K562 (cell line): ENCODE measurements around the gene EMX1. TPM values are rescaled to one million over a fixed set of nuclear protein-coding genes. Genes with fewer than 3 reads are reported as not detected.

Experiments
- ATAC-seq: fragments of 200-7000 bp; cut with Tn5 transposase; 3 replicates; pipeline ENCODE4 v1.9.1; 2020; ENCODE audit warnings: moderate library complexity
- BruUV-seq: library from RNA; stranded (reverse); fragments of 400-500 nt; replicated peaks from 2 replicates; lab custom pipeline; 2021; lab: Mats Ljungman, UMichigan
- CTCF ChIA-PET: fragments of 300-600 bp; formaldehyde crosslinking; extraction: SDS; loops from one replicate; lab custom pipeline; 2021; ENCODE audit warnings: low intra/inter-chr PET ratio; lab: Yijun Ruan, JAX
- POLR2A ChIA-PET: fragments of 300-600, 350-650 bp; sonication (Branson Sonifier 250); formaldehyde crosslinking; extraction: SDS; loops from one replicate; lab custom pipeline; 2021; ENCODE audit warnings: antibody characterized with exemption, inconsistent platforms; lab: Yijun Ruan, JAX
- DNase-seq, 4 experiments: peaks; one replicate each; pipeline versions ENCODE4 v3.0.0 to v3.0.0-alpha.2; 2011 to 2018; ENCODE audit warnings: low spot score in 3 of 4, mixed read lengths in 3 of 4; ENCODE audit errors: extremely low read depth in 1 of 4
- FAIRE-seq: peaks from 2 replicates; lab custom pipeline; 2011; peaks lifted over from hg19 to GRCh38; lab: Jason Lieb, UNC
- H2AFZ ChIP-seq: 2 replicates; pipeline ENCODE4 v1.6.0; 2011; ENCODE audit warnings: low read depth, low read length, control low read depth, inconsistent platforms
- H3K27ac ChIP-seq: fragments of 200-600 bp; 3 replicates; pipeline ENCODE4 v1.8.0; 2011; ENCODE audit warnings: low read depth, mild to moderate bottlenecking, control low read depth, inconsistent platforms, low read length, moderate library complexity, mixed read lengths; ENCODE audit errors: extremely low read depth
- H3K27me3 ChIP-seq, 2 experiments: fragments of 300-600 bp in 1 of 2; 2 replicates in 1 of 2; 3 replicates in 1 of 2; pipeline versions ENCODE4 v1.6.0 to v1.8.0; 2011; ENCODE audit warnings: inconsistent platforms in 2 of 2, low read length in 2 of 2, mild to moderate bottlenecking in 1 of 2, mixed read lengths in 1 of 2, moderate library complexity in 1 of 2; ENCODE audit not compliant: control insufficient read depth in 2 of 2, insufficient read depth in 2 of 2
- H3K36me3 ChIP-seq: fragments of 300-600 bp; 3 replicates; pipeline ENCODE4 v1.8.0; 2011; ENCODE audit warnings: mild to moderate bottlenecking, low read length, inconsistent platforms; ENCODE audit not compliant: control insufficient read depth, insufficient read depth
- H3K4me1 ChIP-seq, 2 experiments: fragments of 200-600 bp in 1 of 2; replicated peaks in 1 of 2; 2 replicates in 1 of 2; 3 replicates in 1 of 2; pipeline versions ENCODE4 v1.5.1 to v1.8.0; 2011; ENCODE audit warnings: inconsistent platforms in 2 of 2, low read length in 2 of 2, mild to moderate bottlenecking in 1 of 2, mixed read lengths in 1 of 2, moderate library complexity in 1 of 2; ENCODE audit not compliant: control insufficient read depth in 2 of 2, insufficient read depth in 2 of 2
- H3K4me2 ChIP-seq: 2 replicates; pipeline ENCODE4 v1.6.1; 2011; ENCODE audit warnings: low read length, control low read depth, inconsistent platforms, mixed read lengths; ENCODE audit not compliant: insufficient read depth
- H3K4me3 ChIP-seq: fragments of 200-600 bp; sonication (generic), shearing (Covaris generic); 2 replicates; pipeline ENCODE4 v1.5.1; 2016; ENCODE audit warnings: control low read depth, inconsistent platforms
- H3K79me2 ChIP-seq: fragments of 200-600 bp; 3 replicates; pipeline ENCODE4 v1.8.0; 2011; ENCODE audit warnings: low read length, inconsistent platforms; ENCODE audit not compliant: control insufficient read depth, insufficient read depth
- H3K9ac ChIP-seq, 2 experiments: 2 replicates each; pipeline versions ENCODE4 v1.6.0 to v1.6.1; 2011; ENCODE audit warnings: low read depth in 2 of 2, low read length in 2 of 2, control low read depth in 1 of 2, inconsistent platforms in 1 of 2, mild to moderate bottlenecking in 1 of 2, mixed read lengths in 1 of 2; ENCODE audit not compliant: insufficient read depth in 1 of 2
- H3K9me1 ChIP-seq: one replicate; pipeline ENCODE4 v1.6.0; 2011; ENCODE audit warnings: inconsistent platforms, mild to moderate bottlenecking, low read length, moderate library complexity; ENCODE audit not compliant: control insufficient read depth, insufficient read depth
- H3K9me3 ChIP-seq: replicated peaks from 2 replicates; pipeline ENCODE4 v1.5.1; 2011; ENCODE audit warnings: low read depth, low read length, inconsistent platforms; ENCODE audit not compliant: control insufficient read depth, insufficient read depth
- H4K20me1 ChIP-seq: replicated peaks from 2 replicates; pipeline ENCODE4 v1.6.1; 2011; ENCODE audit warnings: low read length, inconsistent platforms, mixed read lengths; ENCODE audit not compliant: control insufficient read depth, insufficient read depth
- CBX5 ChIP-seq: IDR thresholded peaks from 2 replicates; pipeline ENCODE4 v1.6.1; 2014; ENCODE audit warnings: low read depth, borderline replicate concordance
- COPS2 ChIP-seq: fragments of 450-650 bp; conservative IDR thresholded peaks from 2 replicates; pipeline ENCODE4 v1.6.1; 2016; ENCODE audit warnings: mild to moderate bottlenecking, moderate library complexity
- GATAD2B ChIP-seq: fragments of 450-650 bp; IDR thresholded peaks from 2 replicates; pipeline ENCODE4 v1.6.1; 2017; ENCODE audit warnings: mild to moderate bottlenecking, borderline replicate concordance
- HNRNPLL ChIP-seq: fragments of 200-400 bp; formaldehyde crosslinking; IDR thresholded peaks from 2 replicates; pipeline ENCODE4 v1.6.1; 2017; ENCODE audit warnings: low read length, low read depth, mild to moderate bottlenecking; ENCODE audit not compliant: poor library complexity, severe bottlenecking
- MBD2 ChIP-seq: sonication (generic); IDR thresholded peaks from 2 replicates; pipeline ENCODE4 v1.6.1; 2016; ENCODE audit warnings: low read depth, borderline replicate concordance
- MYBL2 ChIP-seq, 2 experiments: fragments of 450-650 bp in 1 of 2; sonication (generic) in 1 of 2; formaldehyde crosslinking in 1 of 2; IDR thresholded peaks; 2 replicates each; pipeline versions ENCODE4 v1.6.1 to v1.8.1; 2017 to 2022; ENCODE audit warnings: borderline replicate concordance in 1 of 2, inconsistent platforms in 1 of 2, low read depth in 1 of 2, mild to moderate bottlenecking in 1 of 2, missing genetic modification reagents in 1 of 2, moderate library complexity in 1 of 2
- NELFE ChIP-seq: IDR thresholded peaks from 2 replicates; pipeline ENCODE4 v1.6.1; 2011; ENCODE audit warnings: mild to moderate bottlenecking; ENCODE audit not compliant: insufficient read depth, insufficient read length
- NEUROD1 ChIP-seq: fragments of 150-350 bp; IDR thresholded peaks from 2 replicates; pipeline ENCODE4 v1.6.1; 2014; ENCODE audit warnings: borderline replicate concordance, low read length, low read depth; ENCODE audit not compliant: partially characterized antibody
- NFATC3 ChIP-seq: fragments of 450-650 bp; IDR thresholded peaks from 2 replicates; pipeline ENCODE4 v1.6.1; 2017; ENCODE audit warnings: mild to moderate bottlenecking
- NFIC ChIP-seq: fragments of 450-650 bp; IDR thresholded peaks from 2 replicates; pipeline ENCODE4 v1.6.1; 2017; ENCODE audit warnings: mild to moderate bottlenecking, inconsistent platforms
- NR2C2 ChIP-seq, 2 experiments: fragments of 200-800 bp in 1 of 2; sonication (Bioruptor generic) in 1 of 2; sonication (generic) in 1 of 2; formaldehyde crosslinking in 1 of 2; IDR thresholded peaks; 2 replicates each; pipeline versions ENCODE4 v1.6.1 to v1.8.0; 2016 to 2022; ENCODE audit warnings: mild to moderate bottlenecking in 1 of 2, missing compliant biosample characterization in 1 of 2, missing genetic modification characterization in 1 of 2, missing genetic modification reagents in 1 of 2
- RBM25 ChIP-seq: fragments of 200-400 bp; formaldehyde crosslinking; IDR thresholded peaks from 2 replicates; pipeline ENCODE4 v1.6.1; 2018; ENCODE audit warnings: low read length, low read depth, moderate library complexity; ENCODE audit not compliant: severe bottlenecking
- RHOXF2B ChIP-seq: fragments of 250-450 bp; sonication (Bioruptor Pico); conservative IDR thresholded peaks from 2 replicates; pipeline ENCODE4 v1.5.1; 2021
- SIX5 ChIP-seq, 2 experiments: IDR thresholded peaks; 2 replicates each; pipeline ENCODE4 v1.6.1; 2011; ENCODE audit warnings: low read length in 2 of 2, borderline replicate concordance in 1 of 2, low read depth in 1 of 2, mild to moderate bottlenecking in 1 of 2, moderate library complexity in 1 of 2; ENCODE audit not compliant: insufficient read depth in 1 of 2
- SREBF1 ChIP-seq: fragments of 150-350 bp; IDR thresholded peaks from 2 replicates; pipeline ENCODE4 v1.6.1; 2014; ENCODE audit warnings: antibody characterized with exemption, low read depth, low read length, borderline replicate concordance
- TOE1 ChIP-seq, 2 experiments: fragments of 450-650 bp in 1 of 2; sonication (generic) in 1 of 2; formaldehyde crosslinking in 1 of 2; IDR thresholded peaks; 2 replicates each; pipeline versions ENCODE4 v1.7.1 to v1.8.0; 2016 to 2022; ENCODE audit warnings: borderline replicate concordance in 2 of 2, mild to moderate bottlenecking in 2 of 2, antibody characterized with exemption in 1 of 2, inconsistent platforms in 1 of 2, low read depth in 1 of 2, missing genetic modification reagents in 1 of 2, moderate library complexity in 1 of 2
- ZC3H8 ChIP-seq: fragments of 450-650 bp; IDR thresholded peaks from 2 replicates; pipeline ENCODE4 v1.6.1; 2017
- ZNF740 ChIP-seq, 3 experiments: fragments of 200-800 bp in 1 of 3; sonication (Bioruptor generic) in 1 of 3; sonication (generic) in 1 of 3; formaldehyde crosslinking in 1 of 3; IDR thresholded peaks; 2 replicates each; pipeline versions ENCODE4 v1.6.1 to v1.8.0; 2016 to 2022; ENCODE audit warnings: mild to moderate bottlenecking in 2 of 3, missing compliant biosample characterization in 2 of 3, missing genetic modification characterization in 2 of 3, missing genetic modification reagents in 1 of 3
- WGBS: fragments of 100-300 bp; shearing (Covaris generic); methylation state at CpG from one replicate; pipeline ENCODE4 v1.1.6; 2016; ENCODE audit warnings: low coverage, mixed read lengths; ENCODE audit not compliant: insufficient coverage; ENCODE audit errors: missing lambda C conversion rate; 5-methylcytosine and 5-hydroxymethylcytosine counted together
- in situ Hi-C: fragments of 300-500 bp; cut with MboI; formaldehyde crosslinking; loops from 4 replicates; pipeline ENCODE4 v1.15.0; 2018; ENCODE audit warnings: inconsistent platforms, mixed read lengths
- intact Hi-C: fragments of 100-400 bp; cut with micrococcal nuclease; formaldehyde crosslinking; loops from 2 replicates; pipeline ENCODE4 v1.14.2; 2022
- polyA plus RNA-seq, 8 experiments: library from polyadenylated mRNA; depleted of rRNA in 4 of 8; stranded (reverse) in 5 of 8; unstranded in 3 of 8; fragments of >200 nt; fragmentation: Nextera tagmentation in 2 of 8; fragmentation: Illumina TruSeq in 1 of 8; extraction: Ambion mirVana in 2 of 8; extraction: Trizol in 1 of 8; gene quantifications; 2 replicates each; pipeline versions ENCODE4 v1.2.1 to v1.2.3, GENCODE V29; 2011 to 2014; ENCODE audit warnings: inconsistent platforms in 1 of 8, missing spikeins in 1 of 8
- total RNA-seq, 7 experiments: library from RNA; depleted of rRNA in 6 of 7; stranded (reverse); fragments of >200 nt in 6 of 7; fragmentation: Illumina TruSeq in 2 of 7; extraction: Trizol in 2 of 7; gene quantifications; 2 replicates each; pipeline versions ENCODE4 v1.2.1 to v1.2.3, GENCODE V29; 2011 to 2021; ENCODE audit warnings: low replicate concordance in 1 of 7

EMX1 gene
- total and polyA plus RNA-seq, 9 of the 15 experiments (the other 6 are each of a cell fraction or from before 2014, with no cell fraction given) = 0.10 to 0.32 (median 0.21) TPM; not detected in 6

- Histone ChIP-seq H3K79me2 (no peaks in the 10 kb centered on the region), H3K27ac (no peak overlapping the region), H4K20me1 (peaks cover 14% of the 10 kb centered on the region), H3K9ac (no peak overlapping the region), H3K4me3 (no peak overlapping the region), H3K4me2 (no peak overlapping the region), H3K9me1 (no peaks in the 10 kb centered on the region), H3K4me1 (peaks cover 0 to 5% of the 10 kb centered on the region in 2 experiments; a peak in 1 of 5 replicates), H3K9me3 (no peaks in the 10 kb centered on the region), H3K27me3 (no peaks in the 10 kb centered on the region), H3K36me3 (no peaks in the 10 kb centered on the region), H2AFZ (no peak overlapping the region)
- ChIA-PET POLR2A (interaction anchor here (0.6 kb wide), 2 partner anchors 11 to 63 kb away, joined by 3 read pairs; no protein-coding TSS in a partner anchor), CTCF (no interaction called here)
- 93% methylated on average over 2 of the region's 4 CpGs for WGBS
- BruUV-seq = no TSS peak
- in situ Hi-C loops (no loop called here), intact Hi-C loops (no loop called here)
- FAIRE-seq (no peak), DNase-seq (no peak), ATAC-seq (no peak)
- TF ChIP-seq SIX5 (IDR thresholded peaks at IDR 0.05; ENCODE audit: borderline replicate concordance in 1 of 2, insufficient read depth in 1 of 2, low read depth in 1 of 2, low read length in 2 of 2) (no peak), MYBL2 (IDR thresholded peaks at IDR 0.05; ENCODE audit: low read depth) (no peak), MYBL2 (CRISPR knock-in tag; IDR thresholded peaks at IDR 0.05; ENCODE audit: borderline replicate concordance) (no peak), NEUROD1 (no peak), NELFE (no peak), MBD2 (no peak), ZC3H8 (no peak), RHOXF2B (CRISPR knock-in tag) (no peak), NR2C2 (CRISPR knock-in tag; IDR thresholded peaks at IDR 0.05) (no peak), NR2C2 (tag; IDR thresholded peaks at IDR 0.05) (no peak), CBX5 (no peak), TOE1 (IDR thresholded peaks at IDR 0.05; ENCODE audit: borderline replicate concordance) (no peak), TOE1 (CRISPR knock-in tag; IDR thresholded peaks at IDR 0.05; ENCODE audit: borderline replicate concordance, low read depth) (no peak), COPS2 (no peak), SREBF1 (no peak), HNRNPLL (no peak), RBM25 (no peak), GATAD2B (no peak), ZNF740 (CRISPR knock-in tag; IDR thresholded peaks at IDR 0.05) (no peak), ZNF740 (tag; IDR thresholded peaks at IDR 0.05) (no peak), NFATC3 (no peak), NFIC (no peak)
These were observed 52.4 kb downstream of the EMX1 start for GRCh38 chr2:72969706-72970105.
